ENCODE results near the gene RXFP2.

DNA sequence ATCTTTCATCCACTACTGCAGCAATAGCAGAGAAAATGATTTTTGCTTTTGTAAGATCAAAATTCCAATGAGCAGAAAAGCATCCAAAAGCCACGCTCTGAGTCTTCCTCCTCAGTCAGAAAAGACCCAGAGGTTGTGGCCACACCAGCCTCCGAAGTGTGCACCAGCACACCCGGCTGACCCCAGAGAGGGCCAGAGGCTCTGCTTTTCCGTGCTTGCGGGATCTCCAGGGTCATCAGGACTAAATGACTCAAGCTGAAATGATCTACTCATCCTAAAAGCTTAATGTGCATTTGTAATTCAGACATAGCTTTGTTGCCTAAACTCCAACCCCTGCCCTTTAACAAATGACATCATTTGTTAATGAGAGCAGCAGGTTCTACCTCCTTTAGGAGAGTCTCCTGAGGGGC is 16.5 kb downstream of the RXFP2 start:
- TF ChIP-seq, protein P1, sequence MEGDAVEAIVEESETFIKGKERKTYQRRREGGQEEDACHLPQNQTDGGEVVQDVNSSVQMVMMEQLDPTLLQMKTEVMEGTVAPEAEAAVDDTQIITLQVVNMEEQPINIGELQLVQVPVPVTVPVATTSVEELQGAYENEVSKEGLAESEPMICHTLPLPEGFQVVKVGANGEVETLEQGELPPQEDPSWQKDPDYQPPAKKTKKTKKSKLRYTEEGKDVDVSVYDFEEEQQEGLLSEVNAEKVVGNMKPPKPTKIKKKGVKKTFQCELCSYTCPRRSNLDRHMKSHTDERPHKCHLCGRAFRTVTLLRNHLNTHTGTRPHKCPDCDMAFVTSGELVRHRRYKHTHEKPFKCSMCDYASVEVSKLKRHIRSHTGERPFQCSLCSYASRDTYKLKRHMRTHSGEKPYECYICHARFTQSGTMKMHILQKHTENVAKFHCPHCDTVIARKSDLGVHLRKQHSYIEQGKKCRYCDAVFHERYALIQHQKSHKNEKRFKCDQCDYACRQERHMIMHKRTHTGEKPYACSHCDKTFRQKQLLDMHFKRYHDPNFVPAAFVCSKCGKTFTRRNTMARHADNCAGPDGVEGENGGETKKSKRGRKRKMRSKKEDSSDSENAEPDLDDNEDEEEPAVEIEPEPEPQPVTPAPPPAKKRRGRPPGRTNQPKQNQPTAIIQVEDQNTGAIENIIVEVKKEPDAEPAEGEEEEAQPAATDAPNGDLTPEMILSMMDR (IDR thresholded peaks at IDR 0.05): no peak
- no peak for TF ChIP-seq POLR2A (IDR thresholded peaks at IDR 0.05)
